Myocyte (in vitro differentiated cells): ENCODE data around the gene STKLD1. TPM values are rescaled to one million over a fixed set of nuclear protein-coding genes. Genes with fewer than 3 reads are reported as not detected.
A peak's percentile ranks its signal among the peaks of the same experiment; 100 is the strongest.

ENCODE experiments used
- DNase-seq: peaks from one replicate; pipeline ENCODE4 v3.0.0-alpha.2; 2012; ENCODE audit warnings: low read depth
- total RNA-seq: library from RNA; depleted of rRNA; stranded (reverse); fragments of >200 nt; gene quantifications from 2 replicates; pipeline ENCODE4 v1.2.3, GENCODE V29; 2014

The STKLD1 gene
- total RNA-seq, 1 donor from 2014 or later = 0.21 TPM

DNA sequence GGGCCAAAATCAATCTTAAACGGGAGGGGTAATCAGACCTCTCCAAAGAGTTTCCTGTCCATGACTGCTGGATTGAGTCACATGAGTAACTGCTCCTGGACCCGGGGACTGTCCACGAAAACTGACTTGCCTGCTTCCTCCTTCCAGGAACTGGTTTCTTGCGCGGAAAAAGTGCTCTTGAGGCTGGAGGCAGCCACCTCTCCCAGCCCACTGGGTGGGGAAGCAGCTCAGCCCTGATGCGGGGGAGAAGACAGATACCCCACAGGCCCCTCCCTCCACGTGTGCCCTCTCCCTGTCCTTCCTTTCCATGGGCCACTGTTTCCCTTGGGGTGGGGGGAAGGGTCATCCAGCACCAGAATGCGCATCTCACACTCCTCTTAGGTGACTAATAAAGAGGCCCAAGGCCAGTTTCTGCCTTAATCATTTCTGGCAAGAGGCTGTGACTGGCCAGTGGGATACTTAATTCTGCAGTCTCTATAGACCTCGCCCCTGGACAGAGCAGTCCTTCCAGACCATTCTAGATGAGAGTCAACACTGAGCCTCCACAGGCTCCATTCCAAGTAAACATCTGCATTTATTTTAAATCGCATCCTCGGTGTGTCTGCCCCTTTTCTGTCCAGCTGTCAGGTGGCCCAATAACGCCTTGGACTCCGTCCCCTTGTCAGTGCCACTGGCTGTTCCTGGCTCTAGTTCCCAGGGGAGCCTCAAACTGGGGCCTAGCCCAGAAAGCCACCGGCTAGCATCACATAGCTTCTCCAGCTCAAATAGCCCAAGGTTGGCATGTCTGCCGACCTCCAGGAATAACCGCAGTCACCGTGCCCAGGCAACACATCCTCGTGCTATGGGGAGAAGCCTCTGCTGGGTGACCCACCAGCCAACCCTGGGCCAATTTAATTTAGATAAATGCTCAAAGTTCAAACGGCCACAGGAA is 29.6 kb downstream of the STKLD1 start:
- DNase-seq = no peak

DNA sequence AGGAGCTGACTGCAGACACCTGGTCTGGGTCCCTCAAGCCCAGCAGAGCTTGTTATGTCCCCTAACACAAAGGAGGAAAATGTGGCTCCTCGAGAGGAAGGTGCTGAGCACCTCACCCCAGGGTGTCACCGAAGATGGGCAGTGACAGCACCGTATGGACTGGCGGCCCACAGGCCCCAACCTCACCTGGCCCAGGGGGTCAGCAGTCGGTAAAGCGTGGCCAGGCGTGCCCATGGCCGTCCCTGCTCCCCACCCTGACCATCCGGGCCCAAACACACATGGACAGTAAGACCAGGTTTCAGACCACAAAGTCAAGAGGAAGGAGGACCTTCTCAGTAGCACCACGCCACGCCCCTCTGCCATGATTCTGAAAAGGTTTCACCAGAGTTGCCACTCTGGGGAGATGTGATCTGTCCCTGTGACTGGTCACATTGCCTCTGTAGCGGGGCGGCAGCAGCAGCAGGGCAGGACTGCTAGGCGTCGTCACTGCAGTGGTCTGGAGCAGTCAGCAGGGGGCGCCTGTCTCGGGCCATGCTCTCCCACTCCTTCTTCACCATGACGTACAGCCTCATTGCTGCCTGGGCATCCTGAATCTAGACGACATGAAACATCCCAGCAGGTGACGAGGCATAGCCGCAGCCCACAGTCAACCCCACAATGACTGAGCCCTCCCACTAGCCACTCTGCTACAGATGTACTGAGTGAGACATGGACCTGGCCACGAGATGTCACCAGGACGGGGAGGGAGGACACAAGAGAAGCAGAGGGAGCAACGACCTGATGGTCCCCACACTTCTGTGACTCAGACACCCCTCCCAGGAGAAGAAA is 30.5 kb downstream of the STKLD1 start:
- DNase-seq = peak; percentile 71

DNA sequence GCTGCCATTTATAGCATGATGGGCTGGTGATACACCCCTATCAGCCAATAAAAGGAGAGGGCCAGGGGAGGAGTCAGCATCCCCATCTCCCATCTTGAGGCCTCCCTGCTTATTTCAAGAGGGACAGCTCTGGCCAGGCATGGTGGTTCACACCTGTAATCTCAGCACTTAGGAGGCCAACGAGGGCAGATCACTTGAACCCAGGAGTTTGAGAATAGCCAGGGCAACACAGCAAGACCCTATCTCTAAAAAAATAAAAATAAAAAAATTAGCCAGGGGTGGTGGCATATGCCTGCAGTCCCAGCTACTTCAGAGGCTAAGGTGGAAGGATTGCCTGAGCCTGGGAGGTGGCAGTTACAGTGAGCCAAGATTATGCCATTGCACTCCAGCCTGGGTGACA is 31.9 kb downstream of the STKLD1 start:
- DNase-seq = no peak

DNA sequence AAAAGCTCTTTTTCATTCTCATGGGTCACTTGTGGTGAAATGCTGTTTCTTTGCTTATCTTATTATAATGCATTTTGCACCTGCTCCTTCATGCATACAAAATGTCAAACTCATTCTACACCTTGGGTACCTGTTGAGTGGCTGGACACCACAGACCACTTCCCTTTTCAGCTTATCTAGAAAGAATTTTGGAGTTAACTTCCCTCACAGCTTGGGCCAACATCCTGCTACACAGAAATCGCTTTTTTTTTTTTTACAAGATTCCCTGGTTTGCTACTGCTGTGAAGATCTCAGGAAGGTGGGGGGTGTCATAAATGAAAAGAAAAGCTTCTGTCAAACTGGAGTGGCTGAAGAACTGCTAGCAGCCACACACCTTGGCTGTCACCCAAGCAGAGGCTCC is 39.0 kb downstream of the STKLD1 start:
- no peak for DNase-seq

DNA sequence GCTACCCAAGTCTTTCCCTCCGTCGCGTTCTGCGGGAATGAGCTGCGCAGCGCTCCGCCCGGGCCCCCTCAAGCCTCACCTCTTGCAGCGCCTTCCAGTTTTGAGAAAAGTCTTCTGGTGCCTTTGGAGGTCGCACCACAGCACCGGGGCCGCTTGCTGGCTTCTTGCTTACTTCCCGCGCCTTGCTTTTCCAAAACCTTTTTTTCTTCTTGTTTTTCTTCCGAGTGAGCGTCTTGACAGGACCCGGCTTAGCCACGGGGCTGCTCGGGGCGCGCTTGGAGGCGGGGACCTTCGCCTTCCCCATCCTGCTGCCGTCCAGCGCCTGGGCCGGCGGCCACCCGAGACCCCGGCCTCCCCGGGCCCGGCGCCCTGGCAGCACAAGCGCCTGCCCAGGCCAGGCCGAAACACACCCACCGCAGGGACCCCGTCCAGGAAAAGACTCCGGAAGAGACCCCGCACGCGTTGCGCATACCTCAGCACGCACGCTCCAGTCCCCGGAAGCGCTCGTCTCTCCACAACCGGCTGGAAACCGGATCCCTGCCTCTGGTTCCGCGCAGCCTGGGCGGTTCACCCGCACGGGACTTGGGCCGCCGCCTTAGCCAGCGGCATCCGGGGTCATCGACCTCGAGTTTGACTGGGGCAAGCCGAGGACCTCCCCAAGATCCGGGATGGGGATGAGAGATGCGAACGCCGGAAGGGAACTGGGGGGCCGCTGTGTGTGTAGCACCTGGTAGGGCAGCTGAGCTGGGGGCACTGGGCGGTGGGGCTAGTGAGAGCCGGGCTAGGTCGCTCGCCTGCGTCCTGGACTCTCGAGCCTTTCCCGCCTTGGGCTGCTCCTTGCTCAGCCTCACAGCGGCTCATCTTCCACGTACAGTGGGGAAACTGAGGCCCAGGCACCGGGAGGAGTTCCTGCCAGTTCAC is 41.6 kb downstream of the STKLD1 start, which contains the start of gene REXO4:
Gene REXO4, minus strand, starts transcription at position 470 of the 921 bp plus-strand sequence. Its CDS starts 166 bp downstream, at position 304.
- peak; percentile 89 for DNase-seq

DNA sequence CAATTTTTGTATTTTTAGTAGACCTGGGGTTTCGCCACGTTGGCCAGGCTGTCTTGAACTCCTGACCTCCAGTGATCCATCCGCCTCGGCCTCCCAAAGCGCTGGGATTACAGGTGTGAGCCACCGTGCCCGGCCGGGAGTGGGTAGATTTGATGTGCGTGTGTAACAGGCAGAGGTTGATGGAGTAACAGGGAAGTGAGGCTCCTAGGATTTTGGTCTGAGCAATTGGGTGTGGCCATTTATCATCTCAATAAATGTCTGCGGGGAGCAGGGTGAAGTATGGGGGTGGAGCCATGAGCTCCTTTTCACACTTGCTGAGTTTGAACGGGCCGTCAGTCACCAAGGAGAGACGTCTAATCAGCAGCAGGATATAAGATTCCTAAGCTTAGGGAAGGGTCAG is 42.8 kb downstream of the STKLD1 start:
- DNase-seq = no peak

DNA sequence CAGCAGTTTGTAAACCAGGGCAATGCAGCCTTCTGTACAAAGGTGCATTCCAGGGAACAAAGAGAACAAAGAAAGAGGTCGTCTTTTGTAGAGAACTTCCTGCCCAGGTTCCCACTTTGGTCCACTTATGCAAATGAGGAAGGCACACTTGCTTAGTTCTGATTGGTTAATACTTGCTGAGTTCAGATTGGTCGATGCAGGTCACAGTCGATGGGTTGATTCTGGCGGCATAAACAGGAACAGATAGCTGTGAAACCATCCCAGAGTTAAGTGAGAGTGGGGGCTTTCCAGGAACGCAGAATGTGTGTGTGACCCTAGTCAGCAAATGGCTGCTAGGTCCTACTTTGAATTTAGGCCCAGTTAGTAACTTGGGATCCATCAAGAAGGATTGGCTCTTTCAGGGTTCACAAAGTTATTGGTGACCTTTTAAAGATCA is 44.2 kb downstream of the STKLD1 start:
- no peak for DNase-seq

DNA sequence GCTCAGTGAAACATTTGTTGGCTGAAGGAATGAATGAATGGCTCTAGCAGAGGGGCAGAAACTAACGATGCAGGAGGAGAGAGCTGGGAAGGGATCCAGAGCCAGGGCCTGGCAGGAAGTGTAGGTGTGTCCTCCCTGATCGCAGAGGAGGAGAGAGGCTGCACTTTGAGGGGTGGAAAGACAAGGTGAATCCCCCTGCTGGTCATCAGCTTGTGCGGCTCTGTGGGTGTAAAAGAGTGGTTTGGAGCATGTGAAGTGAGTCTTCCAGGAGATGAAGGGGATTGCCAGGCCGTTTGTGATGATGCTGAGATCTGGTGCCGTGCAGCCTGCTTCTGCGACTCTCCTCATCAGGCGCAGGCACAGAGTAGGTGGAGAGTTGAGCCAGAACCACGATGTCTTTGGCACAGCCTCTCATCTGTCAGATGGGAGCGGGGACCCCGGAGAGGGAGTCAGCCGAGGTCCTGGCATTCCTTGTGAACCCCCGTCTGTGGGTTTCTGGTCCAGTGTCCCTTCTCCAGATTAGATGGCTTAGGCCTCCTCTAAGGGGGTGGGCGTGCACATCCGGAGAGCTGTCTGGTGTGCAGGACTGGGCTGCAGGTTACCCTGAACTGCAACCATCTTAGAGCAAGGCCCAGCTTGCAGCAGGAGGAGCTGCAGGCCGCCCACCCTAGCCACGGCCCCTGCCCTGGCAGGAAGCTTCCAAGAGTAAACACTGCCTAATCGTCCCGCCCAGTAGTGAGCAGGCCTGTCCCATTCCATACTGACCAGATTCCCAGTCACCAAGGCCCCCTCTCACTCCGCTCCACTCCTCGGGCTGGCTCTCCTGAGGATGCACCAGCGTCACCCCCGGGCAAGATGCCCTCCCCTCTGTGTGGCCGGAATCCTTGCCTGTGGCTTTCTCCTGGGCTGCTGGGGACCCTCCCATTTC is 45.7 kb downstream of the STKLD1 start, which contains the start of gene ADAMTS13:
Gene ADAMTS13, plus strand, starts transcription at position 753 of the 928 bp plus-strand sequence. Its CDS starts 77 bp downstream, at position 830.
- no peak for DNase-seq

DNA sequence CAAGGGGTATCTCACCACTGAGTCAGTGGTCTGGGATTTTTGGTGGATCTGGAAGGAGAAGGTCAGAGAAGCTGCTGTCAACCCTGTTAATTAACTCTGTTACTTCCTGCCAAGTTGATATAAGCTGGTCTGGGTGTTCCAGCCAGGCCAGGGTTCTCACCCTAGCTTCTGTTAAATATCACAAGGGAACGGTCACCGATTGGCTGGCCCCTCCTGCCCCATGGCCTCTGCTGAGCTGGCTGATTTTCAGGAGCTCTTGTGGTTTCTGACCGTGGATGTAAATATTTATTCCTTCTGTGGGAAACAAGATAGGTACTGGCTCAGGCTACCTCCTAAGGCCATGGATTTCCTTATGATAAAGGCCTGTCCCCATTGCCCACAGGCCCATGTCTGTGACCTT is 47.0 kb downstream of the STKLD1 start:
- DNase-seq = no peak

DNA sequence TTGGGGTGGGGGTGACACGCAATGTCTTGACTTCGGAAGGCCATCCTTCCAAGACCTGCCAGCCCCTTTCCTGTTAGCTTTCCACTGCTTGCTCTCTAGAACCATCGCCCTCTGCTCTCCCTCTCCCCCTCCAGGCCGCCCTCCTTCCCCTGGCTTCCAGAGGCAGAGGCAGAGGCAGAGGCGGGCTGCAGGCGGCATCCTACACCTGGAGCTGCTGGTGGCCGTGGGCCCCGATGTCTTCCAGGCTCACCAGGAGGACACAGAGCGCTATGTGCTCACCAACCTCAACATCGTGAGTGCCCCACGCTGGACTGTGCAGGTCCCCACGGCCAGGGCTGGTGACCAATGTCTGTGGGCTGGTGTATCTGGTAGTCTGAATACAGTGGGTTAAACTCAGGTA is 48.0 kb downstream of the STKLD1 start:
- DNase-seq = no peak

DNA sequence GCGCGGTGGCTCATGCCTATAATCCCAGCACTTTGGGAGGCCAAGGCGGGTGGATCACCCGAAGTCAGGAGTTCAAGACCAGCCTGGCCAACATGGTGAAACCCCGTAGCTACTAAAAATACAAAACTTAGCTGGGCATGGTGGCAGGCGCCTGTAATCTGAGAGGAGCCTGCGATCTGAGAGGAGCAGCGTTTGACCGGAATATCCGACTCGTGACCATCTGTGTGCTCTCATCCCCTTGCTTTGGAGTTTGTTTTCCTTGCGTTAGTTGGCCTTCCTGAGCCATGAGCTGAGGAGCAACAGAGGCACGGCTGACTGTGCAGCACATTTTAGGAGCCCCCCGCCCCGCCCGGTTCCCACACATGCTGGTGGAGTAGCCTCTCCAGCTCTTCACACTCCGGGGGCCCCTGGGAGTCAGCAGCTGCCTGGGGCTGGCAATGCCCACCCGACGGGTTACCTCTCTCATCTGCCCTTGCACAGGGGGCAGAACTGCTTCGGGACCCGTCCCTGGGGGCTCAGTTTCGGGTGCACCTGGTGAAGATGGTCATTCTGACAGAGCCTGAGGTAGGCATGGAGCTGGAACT is 49.0 kb downstream of the STKLD1 start:
- no peak for DNase-seq

DNA sequence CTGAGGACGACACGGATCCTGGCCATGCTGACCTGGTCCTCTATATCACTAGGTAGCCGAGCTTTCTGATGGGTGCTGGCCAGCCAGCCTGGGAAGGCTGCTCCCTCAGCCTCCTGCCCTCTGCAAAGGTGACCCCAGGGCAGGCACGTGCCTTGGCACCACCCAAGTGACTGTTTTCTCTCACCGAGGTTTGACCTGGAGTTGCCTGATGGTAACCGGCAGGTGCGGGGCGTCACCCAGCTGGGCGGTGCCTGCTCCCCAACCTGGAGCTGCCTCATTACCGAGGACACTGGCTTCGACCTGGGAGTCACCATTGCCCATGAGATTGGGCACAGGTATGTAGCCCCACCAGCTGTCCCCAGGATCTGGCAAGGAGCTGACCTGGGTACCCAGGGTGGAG is 49.8 kb downstream of the STKLD1 start:
- no peak for DNase-seq

DNA sequence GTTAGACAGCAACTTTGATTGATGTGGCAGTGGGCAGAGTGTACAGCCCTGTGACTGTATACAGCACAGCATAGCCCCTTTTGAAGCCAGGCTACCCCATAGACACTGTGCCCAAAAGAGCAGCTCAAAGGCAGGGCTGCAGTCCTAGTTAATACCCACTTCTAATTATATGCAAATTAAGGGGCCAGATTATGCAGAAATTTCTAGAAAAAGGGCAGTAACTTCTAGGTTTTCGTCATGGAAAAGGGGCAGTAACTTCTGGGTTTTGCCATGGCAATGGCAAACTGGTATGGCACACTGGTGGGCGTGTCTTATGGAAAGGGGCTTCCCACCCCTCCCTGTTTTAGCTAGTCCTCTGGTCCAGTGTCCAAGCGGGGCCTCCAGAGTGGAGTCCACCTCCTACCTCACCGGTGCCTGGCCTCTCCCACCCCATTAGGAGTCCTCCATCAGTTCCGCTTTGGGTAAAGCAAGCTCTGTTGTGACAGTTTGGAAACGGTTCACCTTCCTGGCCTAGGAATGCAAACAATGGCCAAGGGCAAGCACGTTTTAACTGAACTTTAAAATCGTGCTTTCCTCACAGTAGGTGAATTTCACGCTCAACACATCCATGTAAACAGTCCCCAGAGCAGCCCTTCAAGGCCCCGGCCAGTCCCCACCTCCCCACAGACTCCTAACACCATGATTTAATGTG is 51.6 kb downstream of the STKLD1 start:
- DNase-seq = no peak

DNA sequence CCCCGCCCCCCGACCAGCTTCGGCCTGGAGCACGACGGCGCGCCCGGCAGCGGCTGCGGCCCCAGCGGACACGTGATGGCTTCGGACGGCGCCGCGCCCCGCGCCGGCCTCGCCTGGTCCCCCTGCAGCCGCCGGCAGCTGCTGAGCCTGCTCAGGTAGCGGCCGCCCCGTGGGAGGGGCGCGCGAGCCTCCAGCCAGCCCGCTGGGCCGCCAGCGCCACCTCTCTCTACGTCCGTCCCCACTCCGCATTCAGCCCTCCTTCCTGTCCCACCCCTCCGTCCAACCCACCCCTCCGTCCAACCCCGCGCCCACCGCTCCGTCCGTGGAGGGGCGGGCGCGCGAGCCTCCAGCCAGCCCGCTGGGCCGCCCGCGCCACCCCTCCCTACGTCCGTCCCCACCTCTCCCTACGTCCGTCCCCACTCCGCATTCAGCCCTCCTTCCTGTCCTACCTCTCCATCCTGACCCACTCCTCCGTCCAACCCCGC is 52.5 kb downstream of the STKLD1 start:
- DNase-seq = no peak

DNA sequence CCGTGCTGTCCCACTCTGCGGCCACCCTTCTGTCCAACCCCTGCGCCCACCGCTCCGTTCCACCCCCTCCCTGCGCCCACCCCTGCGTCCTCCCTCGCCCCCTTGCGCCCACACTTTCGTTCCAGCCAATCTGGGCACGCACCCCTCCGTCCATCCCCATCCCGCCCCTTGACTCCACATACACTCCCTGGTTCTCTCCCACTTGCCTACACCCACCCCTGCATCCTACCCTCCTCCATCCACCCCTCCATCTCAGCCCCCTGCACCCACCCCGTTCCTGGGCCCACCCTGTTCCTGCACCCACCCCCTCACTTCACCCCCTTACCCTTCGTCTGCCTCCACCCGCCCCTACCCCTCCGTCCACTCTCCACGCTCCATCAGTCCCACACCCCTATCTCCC is 53.0 kb downstream of the STKLD1 start:
- DNase-seq = no peak

DNA sequence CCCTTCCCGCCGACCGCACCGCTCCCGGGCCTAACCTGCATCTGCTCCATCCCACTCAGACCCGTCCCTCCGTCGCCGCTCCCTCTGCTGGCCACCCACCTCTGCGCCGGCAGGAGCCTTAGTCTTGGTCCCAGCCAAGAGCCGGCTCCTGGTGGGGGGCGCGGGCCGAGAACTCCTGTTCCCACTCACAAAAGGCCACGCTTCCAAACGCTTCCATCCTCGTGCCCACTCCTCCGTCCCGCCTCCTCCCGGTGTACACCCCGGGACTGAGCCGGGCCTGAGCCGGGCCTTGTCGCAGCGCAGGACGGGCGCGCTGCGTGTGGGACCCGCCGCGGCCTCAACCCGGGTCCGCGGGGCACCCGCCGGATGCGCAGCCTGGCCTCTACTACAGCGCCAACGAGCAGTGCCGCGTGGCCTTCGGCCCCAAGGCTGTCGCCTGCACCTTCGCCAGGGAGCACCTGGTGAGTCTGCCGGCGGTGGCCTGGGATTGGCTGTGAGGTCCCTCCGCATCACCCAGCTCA is 53.5 kb downstream of the STKLD1 start:
- no peak for DNase-seq

DNA sequence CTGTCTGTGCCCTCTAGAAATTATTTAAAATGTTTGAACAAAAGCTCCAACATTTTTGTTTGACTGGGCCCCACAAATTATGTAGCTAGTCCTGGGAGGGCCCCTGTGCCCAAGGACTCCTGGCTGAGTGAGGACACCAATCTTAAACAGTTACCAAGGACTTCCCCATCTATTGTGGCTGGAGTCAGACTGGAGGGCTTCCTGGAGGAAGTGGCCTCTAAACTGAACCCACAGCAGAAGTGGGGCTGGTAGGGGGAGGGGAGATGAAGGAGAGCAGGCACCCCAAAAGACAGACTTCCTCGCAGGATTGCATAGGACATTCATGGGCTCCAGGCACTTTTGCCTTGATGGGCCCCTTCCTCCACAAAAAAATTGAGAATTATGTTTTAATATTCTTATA is 54.1 kb downstream of the STKLD1 start:
- DNase-seq = no peak

DNA sequence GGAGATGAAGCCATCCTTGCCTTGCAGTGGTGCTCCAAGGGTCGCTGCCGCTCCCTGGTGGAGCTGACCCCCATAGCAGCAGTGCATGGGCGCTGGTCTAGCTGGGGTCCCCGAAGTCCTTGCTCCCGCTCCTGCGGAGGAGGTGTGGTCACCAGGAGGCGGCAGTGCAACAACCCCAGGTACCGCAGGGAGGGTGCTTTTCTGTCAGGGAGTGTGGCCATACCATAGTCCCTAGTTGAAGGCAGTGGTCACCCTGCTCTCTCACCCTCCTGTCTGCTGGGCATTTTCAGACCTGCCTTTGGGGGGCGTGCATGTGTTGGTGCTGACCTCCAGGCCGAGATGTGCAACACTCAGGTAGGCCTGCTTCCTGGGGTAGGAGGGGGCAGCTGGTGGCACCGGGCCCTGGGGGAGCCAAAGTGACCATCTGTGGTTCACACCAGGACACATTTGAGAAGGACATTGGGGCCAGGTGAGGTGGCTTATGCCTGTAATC is 57.2 kb downstream of the STKLD1 start:
- DNase-seq = no peak
